ENCODE results near the gene B3GAT2.

B3GAT2 gene

DNA sequence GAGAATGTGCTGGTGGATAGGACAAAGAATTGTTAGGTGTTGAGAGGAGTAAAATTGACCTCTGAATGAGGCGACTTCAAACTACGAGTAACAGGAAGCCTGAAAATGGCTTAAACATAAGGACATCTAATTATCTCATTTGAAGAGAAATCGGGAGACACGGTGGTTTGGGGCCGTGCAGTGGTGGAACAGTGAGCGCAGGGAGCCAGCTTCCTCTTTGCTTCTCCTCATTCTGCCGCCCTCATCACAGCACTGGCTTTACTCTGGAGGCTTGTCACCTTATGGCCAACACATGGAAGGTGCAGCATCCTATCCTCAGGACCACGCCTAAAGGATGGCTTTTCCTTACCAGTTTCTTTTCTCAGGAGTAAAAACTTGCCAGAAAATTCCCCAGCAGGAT, 114.3 kb downstream of the B3GAT2 start:
- DNase-seq (ENCODE audit: low spot score): no peak

- DNase-seq (ENCODE audit: low spot score): no peak
Measured at GRCh38 chr6:70841112-70841511, 115.7 kb downstream of the B3GAT2 start.

DNA sequence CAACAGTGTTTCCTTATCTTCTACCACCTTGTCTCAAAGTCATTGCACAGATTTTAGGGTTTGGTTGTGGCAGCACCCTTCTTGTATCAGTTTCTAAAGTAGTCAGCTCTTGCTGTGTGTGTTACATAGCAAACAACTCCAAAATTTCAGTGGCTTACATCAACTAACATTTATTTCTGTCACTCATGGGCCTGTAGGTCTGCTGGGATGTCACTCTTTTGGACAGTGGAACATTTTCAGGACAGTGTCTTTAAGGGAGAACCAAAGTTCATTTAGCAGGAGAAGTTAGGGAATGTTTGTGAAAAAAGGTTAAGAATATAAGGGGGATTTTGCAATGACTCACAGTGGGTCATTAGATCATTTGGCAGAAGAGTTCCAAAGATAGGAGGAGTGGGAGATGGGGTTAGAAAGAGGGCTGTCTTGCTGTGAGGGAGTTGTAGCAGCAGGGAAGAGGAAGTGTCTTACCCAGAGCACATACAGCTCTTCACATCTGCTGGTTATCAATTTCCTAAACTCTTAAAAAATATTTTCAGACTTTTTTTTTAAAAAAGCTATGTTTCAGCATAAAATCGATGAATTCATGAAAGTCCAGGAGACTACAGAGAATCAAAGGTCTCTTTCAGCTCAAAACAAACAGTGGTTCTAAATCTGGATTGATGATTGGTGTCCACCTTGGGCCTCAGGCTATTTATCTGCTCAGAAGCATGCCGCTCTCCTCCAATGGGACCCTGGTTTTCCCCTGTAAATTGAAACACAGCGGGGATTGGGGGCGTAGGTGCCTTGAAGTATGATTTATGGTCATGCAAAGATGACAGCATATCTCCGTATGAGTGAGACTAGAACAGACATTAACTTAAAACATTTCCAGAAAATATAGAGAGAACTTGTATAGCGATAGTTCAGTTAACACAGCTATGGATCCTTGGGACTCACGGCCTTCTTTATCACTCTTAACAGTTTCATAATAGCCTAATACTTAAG, 117.3 kb downstream of the B3GAT2 start:
- no peak for DNase-seq (ENCODE audit: low spot score)

GRCh38 chr6:70838907-70839285, 118.0 kb downstream of the B3GAT2 start:
- no peak for DNase-seq (ENCODE audit: low spot score)

DNA sequence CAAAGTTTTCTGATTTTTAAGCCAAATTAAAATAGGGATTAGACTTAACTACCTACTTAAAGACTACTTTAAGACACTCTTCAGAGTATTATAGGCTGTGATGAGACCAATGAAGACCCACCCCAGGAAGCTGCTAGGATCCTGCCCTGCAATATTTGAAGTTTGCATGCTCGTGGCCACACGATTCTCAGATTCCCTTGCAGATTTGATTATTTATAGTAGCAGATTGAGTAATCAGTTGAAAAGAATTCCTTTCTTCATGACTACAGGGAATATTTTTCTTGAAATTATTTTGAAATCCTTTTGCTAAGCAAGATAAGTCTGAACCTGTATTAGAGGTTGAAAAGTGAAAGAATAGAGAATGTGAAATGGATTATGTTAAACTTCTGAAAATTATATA, 122.3 kb downstream of the B3GAT2 start:
- no peak for DNase-seq (ENCODE audit: low spot score)

- no peak for DNase-seq (ENCODE audit: low spot score)
Measured at GRCh38 chr6:70831427-70831826, 125.4 kb downstream of the B3GAT2 start.

DNA sequence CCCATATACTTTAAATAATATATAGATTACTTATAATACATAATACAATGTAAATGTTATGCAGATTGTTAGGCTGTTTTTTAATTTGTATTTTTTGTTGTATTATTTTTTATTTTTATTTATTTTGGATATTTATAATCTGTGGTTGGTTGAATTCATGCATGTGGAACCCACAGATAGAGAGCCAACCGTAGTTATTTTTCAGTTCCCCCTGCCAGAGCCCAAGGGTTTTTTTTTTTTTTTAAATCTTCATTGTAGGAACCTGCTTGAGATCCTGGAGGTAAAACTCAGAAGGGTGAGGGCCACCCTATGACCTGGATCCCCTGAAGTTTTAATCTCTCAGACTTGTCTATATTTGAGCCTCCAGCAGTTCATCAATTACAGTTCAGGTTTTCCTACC, 133.2 kb downstream of the B3GAT2 start:
- DNase-seq (ENCODE audit: low spot score): no peak

- DNase-seq (ENCODE audit: low spot score): no peak
Measured at GRCh38 chr6:70821751-70822150, 135.1 kb downstream of the B3GAT2 start.

GRCh38 chr6:70820778-70821177, 136.1 kb downstream of the B3GAT2 start:
- no peak for DNase-seq (ENCODE audit: low spot score)

GRCh38 chr6:70819646-70820045, 137.2 kb downstream of the B3GAT2 start:
- no peak for DNase-seq (ENCODE audit: low spot score)

- DNase-seq (ENCODE audit: low spot score): no peak
Measured at GRCh38 chr6:70813885-70814284, 143.0 kb downstream of the B3GAT2 start.

DNA sequence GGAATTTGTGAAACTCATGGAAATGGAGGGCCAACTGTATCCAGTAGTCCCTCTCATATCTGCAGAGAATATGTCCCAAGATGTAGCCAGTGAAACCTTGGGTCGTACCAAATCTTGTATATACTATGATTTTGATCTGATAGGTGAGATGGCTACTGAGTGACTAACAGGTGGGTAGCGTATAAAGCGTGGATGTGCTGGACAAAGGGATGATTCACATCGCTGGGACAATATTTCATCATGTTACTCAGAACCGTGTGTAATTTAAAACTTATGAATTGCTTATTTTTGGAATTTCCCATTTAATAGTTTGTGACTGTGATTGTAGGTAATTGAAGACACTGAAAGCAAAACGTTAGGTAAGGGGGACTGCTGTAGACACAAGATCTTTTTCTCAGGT, 145.1 kb downstream of the B3GAT2 start:
- no peak for DNase-seq (ENCODE audit: low spot score)

All from COLO829 (cell line).